Esophagus squamous epithelium (tissue), 4 donors: ENCODE results near the gene FAM78A.

ENCODE experiments used
- CTCF ChIP-seq, 6 experiments: fragments of 450-650 bp in 4 of 6; fragments of 200-600 bp in 2 of 6; sonication (generic) in 2 of 6; IDR thresholded peaks; one replicate each; pipeline ENCODE4 v1.5.1; 2016 to 2019; ENCODE audit warnings: antibody characterized with exemption in 6 of 6, mild to moderate bottlenecking in 4 of 6, moderate library complexity in 4 of 6
- POLR2A ChIP-seq, 4 donors: fragments of 450-650 bp; IDR thresholded peaks; one replicate each; pipeline ENCODE4 v1.6.1; 2017; ENCODE audit warnings: antibody characterized with exemption in 4 of 4, mild to moderate bottlenecking in 4 of 4, moderate library complexity in 3 of 4

GRCh38 chr9:131252120-131252519 lies 24.2 kb downstream of the FAM78A start:
- no peak for TF ChIP-seq CTCF (IDR thresholded peaks at IDR 0.05)
- TF ChIP-seq POLR2A (IDR thresholded peaks at IDR 0.05): no peak
